Keratinocyte (primary cell): ENCODE results near the gene DUSP3. TPM values are rescaled to one million over a fixed set of nuclear protein-coding genes. Genes with fewer than 3 reads are reported as not detected.

Experiments used
- DNase-seq: peaks from one replicate; pipeline ENCODE4 v3.0.0-alpha.2; 2011; ENCODE audit warnings: low read depth, missing footprints, low spot score
- FAIRE-seq: peaks from 2 replicates; lab custom pipeline; 2011; peaks lifted over from hg19 to GRCh38; lab: Jason Lieb, UNC
- H2AFZ ChIP-seq: 2 replicates; pipeline ENCODE4 v1.6.0; 2012; ENCODE audit warnings: low read length, control low read depth, inconsistent platforms; ENCODE audit not compliant: control insufficient read depth
- H3K27ac ChIP-seq: 2 replicates; pipeline ENCODE4 v1.5.1; 2011; ENCODE audit warnings: low read length; ENCODE audit not compliant: control insufficient read depth, insufficient read depth
- H3K27me3 ChIP-seq: 3 replicates; pipeline ENCODE4 v1.6.0; 2011; ENCODE audit warnings: low read length; ENCODE audit not compliant: control insufficient read depth, insufficient read depth; ENCODE audit errors: extremely low read depth
- H3K36me3 ChIP-seq, 2 experiments: 2 replicates in 1 of 2; 3 replicates in 1 of 2; pipeline ENCODE4 v1.5.1; 2011; ENCODE audit warnings: low read length in 2 of 2, mild to moderate bottlenecking in 1 of 2; ENCODE audit not compliant: control insufficient read depth in 2 of 2, insufficient read depth in 2 of 2; ENCODE audit errors: extremely low read depth in 1 of 2
- H3K4me1 ChIP-seq: 3 replicates; pipeline ENCODE4 v1.5.1; 2011; ENCODE audit warnings: low read length; ENCODE audit not compliant: control insufficient read depth, insufficient read depth; ENCODE audit errors: extremely low read depth
- H3K4me2 ChIP-seq: 3 replicates; pipeline ENCODE4 v1.6.0; 2011; ENCODE audit warnings: low read depth, low read length; ENCODE audit not compliant: control insufficient read depth, insufficient read depth; ENCODE audit errors: extremely low read depth
- H3K4me3 ChIP-seq, 3 experiments: fragments of 200-600 bp in 1 of 3; sonication (generic) in 1 of 3; 2 replicates in 2 of 3; 3 replicates in 1 of 3; pipeline ENCODE4 v1.5.1; 2011 to 2016; ENCODE audit warnings: low read length in 3 of 3, mild to moderate bottlenecking in 3 of 3, control low read depth in 2 of 3, inconsistent platforms in 1 of 3, low read depth in 1 of 3, mixed read lengths in 1 of 3, mixed run types in 1 of 3, moderate library complexity in 1 of 3; ENCODE audit not compliant: control insufficient read depth in 2 of 3, insufficient read depth in 2 of 3; ENCODE audit errors: extremely low read depth in 1 of 3
- H3K79me2 ChIP-seq: 2 replicates; pipeline ENCODE4 v1.6.0; 2012; ENCODE audit warnings: low read length; ENCODE audit not compliant: control insufficient read depth, insufficient read depth
- H3K9ac ChIP-seq: 3 replicates; pipeline ENCODE4 v1.6.0; 2011; ENCODE audit warnings: low read length; ENCODE audit not compliant: control insufficient read depth, insufficient read depth; ENCODE audit errors: extremely low read depth
- H3K9me1 ChIP-seq: 3 replicates; pipeline ENCODE4 v1.6.0; 2011; ENCODE audit warnings: low read length; ENCODE audit not compliant: control insufficient read depth, insufficient read depth; ENCODE audit errors: extremely low read depth
- H3K9me3 ChIP-seq: 2 replicates; pipeline ENCODE4 v1.5.1; 2012; ENCODE audit warnings: low read depth, low read length; ENCODE audit not compliant: control insufficient read depth
- H4K20me1 ChIP-seq: 3 replicates; pipeline ENCODE4 v1.6.0; 2011; ENCODE audit warnings: low read length; ENCODE audit not compliant: control insufficient read depth, insufficient read depth; ENCODE audit errors: extremely low read depth
- EZH2 ChIP-seq: IDR thresholded peaks from one replicate; pipeline ENCODE4 v1.6.1; 2012; ENCODE audit warnings: inconsistent platforms, mild to moderate bottlenecking, low read length, moderate library complexity
- dilution Hi-C: fragments of 300-500 bp; cut with MboI; formaldehyde crosslinking; loops from one replicate; pipeline ENCODE4 v1.7.0; 2020; ENCODE audit warnings: low sequenced_read_pairs; ENCODE audit not compliant: extremely low pct_ligation_motif_present
- polyA plus RNA-seq, 5 experiments: library from polyadenylated mRNA; depleted of rRNA in 3 of 5; stranded (reverse) in 3 of 5; stranded (forward) in 1 of 5; unstranded in 1 of 5; fragments of >200 nt; gene quantifications; 1 replicate in 1 of 5; 2 replicates in 3 of 5; 3 replicates in 1 of 5; pipeline versions ENCODE4 v1.2.1 to v1.2.3, GENCODE V29; 2011 to 2012; ENCODE audit warnings: missing spikeins in 2 of 5, low read depth in 1 of 5, low replicate concordance in 1 of 5
- TF ChIP-seq, protein P1 (sequence below), 3 experiments: IDR thresholded peaks in 1 of 3; conservative IDR thresholded peaks in 1 of 3; optimal IDR thresholded peaks in 1 of 3; 2 replicates in 2 of 3; 3 replicates in 1 of 3; pipeline versions ENCODE3 to v1.5.1; 2011; ENCODE audit warnings: low read length in 3 of 3, mild to moderate bottlenecking in 3 of 3, moderate library complexity in 2 of 3, control low read depth in 1 of 3, inconsistent platforms in 1 of 3; ENCODE audit not compliant: insufficient read depth in 2 of 3; ENCODE audit errors: extremely low read depth in 1 of 3

Gene DUSP3
- polyA plus RNA-seq, 1 donor (not counting 4 experiments of a cell fraction or from before 2014, with no cell fraction given): 39.2 TPM

DNA sequence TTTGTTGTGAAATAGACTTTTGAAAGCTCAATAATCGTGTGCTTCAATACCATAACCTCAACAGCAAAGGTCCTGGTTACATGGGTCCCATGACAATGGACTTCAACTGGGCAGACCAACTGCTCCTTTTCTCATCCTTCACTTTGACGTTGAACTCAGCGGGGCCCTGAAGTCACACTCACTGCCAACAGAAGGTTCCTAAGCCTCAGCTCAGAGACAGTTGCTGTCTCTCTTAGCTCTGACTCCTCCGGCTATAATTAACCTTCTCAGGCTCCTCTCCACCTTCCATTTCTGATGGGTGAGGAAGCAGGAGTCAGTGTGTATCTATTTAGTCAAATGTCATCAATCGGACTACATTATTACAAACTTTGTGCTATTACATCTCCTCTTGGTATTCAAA lies 30.3 kb upstream of the DUSP3 start:
- Histone ChIP-seq H3K27ac (no peak overlapping the region), H3K9me3 (no peaks in the 10 kb centered on the region), H3K9ac (no peak overlapping the region), H3K27me3 (no peaks in the 10 kb centered on the region), H3K4me1 (no peaks in the 10 kb centered on the region), H4K20me1 (no peaks in the 10 kb centered on the region), H3K4me2 (no peak overlapping the region), H3K9me1 (no peaks in the 10 kb centered on the region), H3K36me3 (peaks cover 15 to 30% of the 10 kb centered on the region in 2 experiments), H3K4me3 (no peak overlapping the region), H3K79me2 (no peaks in the 10 kb centered on the region), H2AFZ (no peak overlapping the region)
- dilution Hi-C loops: no loop called here
- FAIRE-seq: no peak
- TF ChIP-seq, protein P1, sequence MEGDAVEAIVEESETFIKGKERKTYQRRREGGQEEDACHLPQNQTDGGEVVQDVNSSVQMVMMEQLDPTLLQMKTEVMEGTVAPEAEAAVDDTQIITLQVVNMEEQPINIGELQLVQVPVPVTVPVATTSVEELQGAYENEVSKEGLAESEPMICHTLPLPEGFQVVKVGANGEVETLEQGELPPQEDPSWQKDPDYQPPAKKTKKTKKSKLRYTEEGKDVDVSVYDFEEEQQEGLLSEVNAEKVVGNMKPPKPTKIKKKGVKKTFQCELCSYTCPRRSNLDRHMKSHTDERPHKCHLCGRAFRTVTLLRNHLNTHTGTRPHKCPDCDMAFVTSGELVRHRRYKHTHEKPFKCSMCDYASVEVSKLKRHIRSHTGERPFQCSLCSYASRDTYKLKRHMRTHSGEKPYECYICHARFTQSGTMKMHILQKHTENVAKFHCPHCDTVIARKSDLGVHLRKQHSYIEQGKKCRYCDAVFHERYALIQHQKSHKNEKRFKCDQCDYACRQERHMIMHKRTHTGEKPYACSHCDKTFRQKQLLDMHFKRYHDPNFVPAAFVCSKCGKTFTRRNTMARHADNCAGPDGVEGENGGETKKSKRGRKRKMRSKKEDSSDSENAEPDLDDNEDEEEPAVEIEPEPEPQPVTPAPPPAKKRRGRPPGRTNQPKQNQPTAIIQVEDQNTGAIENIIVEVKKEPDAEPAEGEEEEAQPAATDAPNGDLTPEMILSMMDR (optimal IDR thresholded peaks at IDR 0.05 in 1 of 3, IDR thresholded peaks at IDR 0.05 in 1 of 3, conservative IDR thresholded peaks at IDR 0.05 in 1 of 3; ENCODE audit: extremely low read depth in 1 of 3, insufficient read depth in 2 of 3, low read length in 3 of 3): no peak
- no peak for TF ChIP-seq EZH2
- DNase-seq: no peak

- Histone ChIP-seq H4K20me1 (no peaks in the 10 kb centered on the region), H3K9ac (no peak overlapping the region), H3K27ac (no peak overlapping the region), H3K79me2 (no peaks in the 10 kb centered on the region), H3K4me1 (no peaks in the 10 kb centered on the region), H3K27me3 (no peaks in the 10 kb centered on the region), H3K4me2 (no peak overlapping the region), H3K36me3 (peaks cover 9 to 20% of the 10 kb centered on the region in 2 experiments), H2AFZ (no peak overlapping the region), H3K9me3 (no peaks in the 10 kb centered on the region), H3K9me1 (no peaks in the 10 kb centered on the region), H3K4me3 (no peak overlapping the region)
- DNase-seq (no peak), FAIRE-seq (no peak)
- dilution Hi-C loops: no loop called here
- TF ChIP-seq, protein P1 (optimal IDR thresholded peaks at IDR 0.05 in 1 of 3, IDR thresholded peaks at IDR 0.05 in 1 of 3, conservative IDR thresholded peaks at IDR 0.05 in 1 of 3; ENCODE audit: extremely low read depth in 1 of 3, insufficient read depth in 2 of 3, low read length in 3 of 3): no peak
- no peak for TF ChIP-seq EZH2
Observed at GRCh38 chr17:43808076-43808475, 29.3 kb upstream of the DUSP3 start.
